MM.1S (cell line): ENCODE measurements around the gene LRRC4B.

ENCODE experiments used
- DNase-seq: peaks from one replicate; pipeline ENCODE4 v3.0.0-alpha.2; 2015
- H2AFZ ChIP-seq: fragments of 300-600 bp; sonication (generic); 2 replicates; pipeline ENCODE4 v1.6.0; 2016; ENCODE audit warnings: antibody characterized with exemption, low read length
- H3F3A ChIP-seq: fragments of 300-600 bp; sonication (generic); 2 replicates; pipeline ENCODE4 v1.6.1; 2016; ENCODE audit warnings: mild to moderate bottlenecking, antibody characterized with exemption, low read length, moderate library complexity, mixed read lengths; ENCODE audit not compliant: insufficient read depth
- H3K27ac ChIP-seq: fragments of 300-600 bp; sonication (generic); 2 replicates; pipeline ENCODE4 v1.5.1; 2016; ENCODE audit warnings: mild to moderate bottlenecking, low read length
- H3K27me3 ChIP-seq: fragments of 300-600 bp; sonication (generic); replicated peaks from 2 replicates; pipeline ENCODE4 v1.6.0; 2016; ENCODE audit warnings: low read length; ENCODE audit not compliant: insufficient read depth
- H3K36me3 ChIP-seq: fragments of 300-600 bp; sonication (generic); replicated peaks from 2 replicates; pipeline ENCODE4 v1.6.1; 2016; ENCODE audit warnings: mild to moderate bottlenecking, low read length, mixed read lengths; ENCODE audit not compliant: insufficient read depth
- H3K4me1 ChIP-seq: fragments of 300-600 bp; sonication (generic); 2 replicates; pipeline ENCODE4 v1.6.1; 2016; ENCODE audit warnings: low read length, mixed read lengths
- H3K4me2 ChIP-seq: fragments of 300-600 bp; sonication (generic); 2 replicates; pipeline ENCODE4 v1.6.0; 2016; ENCODE audit warnings: low read depth, low read length
- H3K4me3 ChIP-seq: fragments of 300-600 bp; sonication (generic); 2 replicates; pipeline ENCODE4 v1.5.1; 2016; ENCODE audit warnings: low read length, mixed read lengths
- H3K79me2 ChIP-seq: fragments of 300-600 bp; sonication (generic); 2 replicates; pipeline ENCODE4 v1.6.1; 2016; ENCODE audit warnings: mixed run types, low read length, mixed read lengths
- H3K9ac ChIP-seq: fragments of 300-600 bp; sonication (generic); 2 replicates; pipeline ENCODE4 v1.6.1; 2016; ENCODE audit warnings: low read length, mixed read lengths
- H3K9me2 ChIP-seq: fragments of 300-600 bp; sonication (generic); replicated peaks from 2 replicates; pipeline ENCODE4 v1.6.1; 2016; ENCODE audit warnings: mild to moderate bottlenecking, low read length, mixed read lengths; ENCODE audit not compliant: insufficient read depth
- H3K9me3 ChIP-seq: fragments of 300-600 bp; sonication (generic); replicated peaks from 2 replicates; pipeline ENCODE4 v1.6.1; 2016; ENCODE audit warnings: mild to moderate bottlenecking, low read length, mixed read lengths; ENCODE audit not compliant: insufficient read depth
- H4K20me1 ChIP-seq: fragments of 300-600 bp; sonication (generic); 2 replicates; pipeline ENCODE4 v1.6.1; 2016; ENCODE audit warnings: mild to moderate bottlenecking, low read length, moderate library complexity, mixed read lengths; ENCODE audit not compliant: insufficient read depth
- CTCF ChIP-seq: fragments of 300-600 bp; sonication (generic); IDR thresholded peaks from 2 replicates; pipeline ENCODE4 v1.5.1; 2016; ENCODE audit warnings: antibody characterized with exemption, low read length, mixed read lengths
- EZH2 ChIP-seq: fragments of 300-600 bp; sonication (generic); optimal IDR thresholded peaks from 2 replicates; pipeline ENCODE3; 2017; ENCODE audit warnings: low read depth, mild to moderate bottlenecking, antibody characterized with exemption, low read length, mixed read lengths
- EZH2phosphoT487 ChIP-seq: fragments of 300-600 bp; sonication (generic); IDR thresholded peaks from 2 replicates; pipeline ENCODE4 v1.6.1; 2018; ENCODE audit warnings: antibody characterized with exemption, low read length

The LRRC4B gene

GRCh38 chr19:50501568-50502475 lies 66.4 kb downstream of the LRRC4B start:
- Histone ChIP-seq H3K4me2 (no peak overlapping the region), H3F3A (no peaks in the 10 kb centered on the region), H3K4me3 (no peak overlapping the region), H3K36me3 (no peaks in the 10 kb centered on the region), H3K79me2 (no peaks in the 10 kb centered on the region), H2AFZ (no peak overlapping the region), H3K4me1 (no peaks in the 10 kb centered on the region), H3K27me3 (no peaks in the 10 kb centered on the region), H3K27ac (no peak overlapping the region), H3K9me2 (no peaks in the 10 kb centered on the region), H4K20me1 (no peaks in the 10 kb centered on the region), H3K9me3 (no peaks in the 10 kb centered on the region), H3K9ac (no peak overlapping the region)
- DNase-seq, result no peak
- TF ChIP-seq EZH2phosphoT487 (no peak), EZH2 (no peak), CTCF (no peak)

GRCh38 chr19:50501186-50501567 lies 67.1 kb downstream of the LRRC4B start:
- no peaks in the 10 kb centered on the region for H3K4me1 ChIP-seq
- H3K9ac ChIP-seq, result no peak overlapping the region
- H3F3A ChIP-seq, result no peaks in the 10 kb centered on the region

GRCh38 chr19:50500753-50501151 lies 67.5 kb downstream of the LRRC4B start:
- DNase-seq, result no peak
- no peaks in the 10 kb centered on the region for H3F3A ChIP-seq
- H3K4me1 ChIP-seq, result no peaks in the 10 kb centered on the region
- no peak overlapping the region for H3K4me2 ChIP-seq
- no peaks in the 10 kb centered on the region for H3K36me3 ChIP-seq
- no peak for TF ChIP-seq EZH2
- no peak for TF ChIP-seq EZH2phosphoT487
- no peak for TF ChIP-seq CTCF
- no peaks in the 10 kb centered on the region for H3K27me3 ChIP-seq
- H3K27ac ChIP-seq, result no peak overlapping the region
- H3K9ac ChIP-seq, result no peak overlapping the region
- no peaks in the 10 kb centered on the region for H3K79me2 ChIP-seq
- H4K20me1 ChIP-seq, result no peaks in the 10 kb centered on the region
- no peaks in the 10 kb centered on the region for H3K9me2 ChIP-seq
- no peaks in the 10 kb centered on the region for H3K9me3 ChIP-seq
- no peak overlapping the region for H2AFZ ChIP-seq
- no peak overlapping the region for H3K4me3 ChIP-seq

More at GRCh38 chr19:50501186-50501567, 67.1 kb downstream of the LRRC4B start:
- Histone ChIP-seq H3K27me3 (no peaks in the 10 kb centered on the region), H4K20me1 (no peaks in the 10 kb centered on the region), H3K9me2 (no peaks in the 10 kb centered on the region), H2AFZ (no peak overlapping the region), H3K27ac (no peak overlapping the region), H3K9me3 (no peaks in the 10 kb centered on the region), H3K4me3 (no peak overlapping the region), H3K4me2 (no peak overlapping the region), H3K36me3 (no peaks in the 10 kb centered on the region), H3K79me2 (no peaks in the 10 kb centered on the region)
- no peak for DNase-seq
- TF ChIP-seq EZH2 (no peak), EZH2phosphoT487 (no peak), CTCF (no peak)
